LoVo (cell line): Measurements from ENCODE around the gene FCAR.
"Not testable (repeated sequence)": the region's sequence is repeated elsewhere in the genome, so short reads cannot be mapped to it uniquely, and the experiment has no call there.

Experiments used
- DNase-seq: peaks from one replicate; pipeline ENCODE4 v3.0.0-alpha.2; 2016; ENCODE audit warnings: low spot score

FCAR gene

DNA sequence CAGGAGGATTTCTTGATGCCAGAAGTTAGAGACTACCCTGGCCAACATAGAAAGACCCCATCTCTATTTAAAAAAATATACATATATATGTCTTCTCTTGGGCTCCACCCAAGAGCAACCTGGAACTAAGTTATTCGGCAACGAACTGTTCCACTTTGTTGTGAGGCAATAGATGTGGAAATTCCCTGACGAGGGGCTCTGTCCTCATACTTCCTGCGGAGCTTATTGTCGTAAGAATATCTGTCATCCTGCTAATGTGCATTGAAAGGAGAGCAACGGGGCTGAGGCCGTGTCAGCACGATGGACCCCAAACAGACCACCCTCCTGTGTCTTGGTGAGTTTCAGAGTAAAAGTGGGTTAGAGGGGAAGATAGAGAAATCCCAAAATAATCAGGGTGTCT, at the start of gene FCAR:
Gene FCAR (plus strand): TSS at position 246 of the 400 bp plus-strand sequence. CDS start 55 bp downstream, at position 301.
- DNase-seq, result no peak

- not testable (repeated sequence) for DNase-seq
Measured at GRCh38 chr19:54824416-54824815, 49.6 kb upstream of the FCAR start.

- DNase-seq, result not testable (repeated sequence)
Measured at GRCh38 chr19:54825326-54825725, 48.7 kb upstream of the FCAR start.

- not testable (repeated sequence) for DNase-seq
Measured at GRCh38 chr19:54828064-54828463, 46.0 kb upstream of the FCAR start.

DNA sequence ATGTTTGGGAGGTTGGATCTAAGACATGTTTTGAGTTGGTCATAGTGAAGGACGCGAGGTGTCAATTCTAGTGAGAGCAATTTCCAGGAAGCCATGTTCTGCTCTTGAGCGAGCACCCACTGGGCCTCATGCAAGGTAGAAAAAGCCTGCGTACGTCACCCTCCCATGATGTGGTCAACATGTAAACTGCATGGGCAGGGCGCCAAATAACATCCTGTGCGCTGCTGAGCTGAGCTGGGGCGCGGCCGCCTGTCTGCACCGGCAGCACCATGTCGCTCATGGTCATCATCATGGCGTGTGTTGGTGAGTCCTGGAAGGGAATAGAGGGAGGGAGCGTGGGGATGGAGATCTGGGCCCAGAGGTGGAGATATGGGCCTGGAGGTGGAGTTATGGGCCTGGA, 41.5 kb upstream of the FCAR start, which contains the start of gene KIR2DS4:
Gene KIR2DS4 (plus strand): TSS at position 181 of the 400 bp plus-strand sequence.
- not testable (repeated sequence) for DNase-seq

DNA sequence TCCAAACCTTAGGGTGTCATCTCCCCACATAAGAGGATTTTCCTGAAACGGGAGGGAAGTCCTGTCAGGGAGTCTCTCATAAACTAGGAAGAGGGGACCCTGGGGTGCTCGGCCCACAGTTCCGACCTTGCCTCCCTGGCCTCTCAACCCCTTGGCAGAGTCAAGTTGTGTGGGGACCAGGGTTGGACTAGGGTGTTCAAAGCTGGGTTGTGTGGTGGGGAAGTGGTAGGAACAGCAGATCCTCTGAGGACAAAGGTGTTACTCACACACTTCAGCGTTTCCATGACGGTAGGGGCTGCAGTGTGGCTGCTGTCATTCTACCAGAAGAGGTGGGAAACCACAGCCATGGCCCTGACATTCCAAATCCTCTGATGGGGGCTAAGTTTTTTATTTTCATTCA, 38.9 kb upstream of the FCAR start:
- not testable (repeated sequence) for DNase-seq

GRCh38 chr19:54837522-54837921, 36.5 kb upstream of the FCAR start:
- not testable (repeated sequence) for DNase-seq

GRCh38 chr19:54843171-54843570, 30.9 kb upstream of the FCAR start:
- DNase-seq, result not testable (repeated sequence)

DNA sequence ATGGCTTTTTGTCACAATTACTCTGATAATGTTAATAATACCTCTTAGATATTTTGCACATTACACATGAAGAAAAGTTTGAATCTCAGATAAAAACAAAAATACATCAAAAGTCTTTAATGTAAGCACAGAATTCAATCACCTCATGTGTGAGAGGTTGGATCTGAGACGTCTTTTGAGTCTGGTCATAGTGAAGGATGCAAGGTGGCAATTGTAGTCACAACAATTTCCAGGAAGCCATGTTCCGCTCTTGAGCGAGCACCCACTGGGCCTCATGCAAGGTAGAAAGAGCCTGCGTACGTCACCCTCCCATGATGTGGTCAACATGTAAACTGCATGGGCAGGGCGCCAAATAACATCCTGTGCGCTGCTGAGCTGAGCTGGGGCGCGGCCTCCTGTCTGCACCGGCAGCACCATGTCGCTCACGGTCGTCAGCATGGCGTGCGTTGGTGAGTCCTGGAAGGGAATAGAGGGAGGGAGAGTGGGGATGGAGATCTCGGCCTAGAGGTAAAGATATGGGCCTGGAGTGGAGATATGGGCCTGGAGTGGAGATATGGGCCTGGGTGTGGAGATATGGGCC, 23.9 kb upstream of the FCAR start, which contains the start of gene KIR3DL2:
Gene KIR3DL2 (plus strand): TSS at position 383 of the 580 bp plus-strand sequence. CDS start 33 bp downstream, at position 416.
- DNase-seq, result not testable (repeated sequence)

- no peak for DNase-seq
Measured at GRCh38 chr19:54850930-54851329, 23.1 kb upstream of the FCAR start.

GRCh38 chr19:54851353-54851752, 22.7 kb upstream of the FCAR start:
- DNase-seq, result no peak

- not testable (repeated sequence) for DNase-seq
Measured at GRCh38 chr19:54855241-54855640, 18.8 kb upstream of the FCAR start.

DNA sequence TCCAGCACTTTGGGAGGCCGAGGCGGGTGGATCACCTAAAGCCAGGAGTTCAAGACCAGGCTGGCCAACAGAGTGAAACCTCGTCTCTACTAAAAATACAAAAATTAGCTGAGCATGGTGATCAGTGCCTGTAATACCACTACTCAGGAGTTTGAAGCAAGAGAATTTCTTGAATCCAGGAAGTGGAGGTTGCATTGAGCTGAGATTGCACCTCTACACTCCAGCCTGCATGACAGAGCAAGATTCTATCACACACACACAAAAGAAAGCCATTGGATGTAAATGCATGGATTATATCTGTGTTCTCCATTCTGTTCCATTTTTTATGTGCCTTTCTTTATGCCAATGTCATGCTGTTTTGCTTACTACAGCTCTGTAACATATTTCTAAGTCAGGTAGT, 15.6 kb upstream of the FCAR start:
- not testable (repeated sequence) for DNase-seq

DNA sequence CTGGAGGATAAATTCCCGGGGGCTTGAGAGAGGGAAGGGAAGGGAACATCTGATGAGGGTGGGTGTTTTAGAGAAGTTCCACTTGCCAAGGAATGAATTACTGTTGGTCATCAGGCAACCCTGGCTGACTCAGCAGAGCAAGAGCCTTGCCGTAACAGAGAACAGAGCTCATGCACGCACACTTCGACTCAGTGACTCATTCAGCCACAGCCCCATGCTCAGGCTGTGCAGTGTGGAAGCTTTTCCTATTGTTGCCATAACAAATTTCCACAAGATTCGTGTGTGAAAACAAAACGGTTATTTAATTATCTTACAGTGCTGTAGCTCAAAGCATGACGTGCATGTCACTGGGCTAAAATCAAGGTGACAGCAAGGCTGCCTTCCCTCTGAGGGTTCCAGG, 14.6 kb upstream of the FCAR start:
- DNase-seq, result peak; percentile 8

GRCh38 chr19:54863459-54863858, 10.6 kb upstream of the FCAR start:
- DNase-seq, result not testable (repeated sequence)

GRCh38 chr19:54871696-54872095, 2.3 kb upstream of the FCAR start:
- DNase-seq, result no peak

- no peak for DNase-seq
Measured at GRCh38 chr19:54875506-54875905, 1.5 kb downstream of the FCAR start.

GRCh38 chr19:54877471-54877870, 3.4 kb downstream of the FCAR start:
- no peak for DNase-seq

DNA sequence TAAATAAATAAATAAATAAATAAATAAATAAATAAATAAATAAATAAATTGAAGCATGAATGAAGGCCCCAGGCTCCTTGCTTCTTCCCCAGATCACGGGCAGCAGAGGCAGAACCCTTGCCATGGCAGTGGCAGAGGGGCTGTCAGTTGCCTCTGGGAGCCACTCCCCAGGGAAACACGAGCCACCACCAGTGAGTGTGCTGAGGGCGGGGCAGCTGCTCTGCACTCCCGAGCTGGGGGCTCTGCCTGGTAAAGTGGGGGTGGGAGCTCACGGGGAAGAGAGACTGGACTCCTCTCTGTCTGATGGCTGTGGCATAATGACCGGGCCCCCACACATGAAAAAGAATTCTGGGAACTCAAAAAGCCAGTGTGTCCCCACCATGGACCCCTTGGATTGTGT, 7.8 kb downstream of the FCAR start:
- DNase-seq, result no peak

GRCh38 chr19:54882758-54883157, 8.7 kb downstream of the FCAR start:
- no peak for DNase-seq

DNA sequence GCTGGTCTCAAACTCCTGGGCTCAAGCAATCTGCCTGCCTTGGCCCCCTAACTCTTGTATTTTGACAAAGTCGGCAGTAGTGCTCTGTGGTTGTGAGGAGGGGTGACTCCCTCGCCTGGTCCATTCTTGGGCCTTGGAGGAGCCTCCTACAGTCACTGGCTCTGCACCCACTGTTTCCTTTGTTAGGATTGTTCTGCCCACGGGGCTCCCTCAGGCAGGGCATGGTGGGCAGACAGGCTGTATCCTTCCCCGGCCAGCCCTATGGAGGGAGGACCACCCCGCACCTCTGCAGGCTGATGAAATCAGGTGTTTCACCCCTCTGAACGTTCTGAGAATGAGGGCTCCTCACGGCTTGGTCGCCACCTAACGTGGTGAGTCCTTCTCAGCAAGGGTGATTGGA, 9.2 kb downstream of the FCAR start:
- no peak for DNase-seq

- DNase-seq, result no peak
Measured at GRCh38 chr19:54888239-54888638, 14.2 kb downstream of the FCAR start.

GRCh38 chr19:54889566-54889965, 15.5 kb downstream of the FCAR start:
- DNase-seq, result no peak

GRCh38 chr19:54893406-54893805, 19.4 kb downstream of the FCAR start:
- DNase-seq, result peak; percentile 69
